PC-3 (cell line): ENCODE measurements around the gene USP14.
"Not testable (repeated sequence)": the region's sequence is repeated elsewhere in the genome, so short reads cannot be mapped to it uniquely, and the experiment has no call there.

ENCODE experiments used
- EZH2 ChIP-seq: fragments of 300-600 bp; sonication (generic); IDR thresholded peaks from one replicate; pipeline ENCODE4 v1.6.1; 2017; ENCODE audit warnings: antibody characterized with exemption, mild to moderate bottlenecking, low read length; ENCODE audit not compliant: unreplicated experiment
- EZH2phosphoT487 ChIP-seq: fragments of 300-600 bp; sonication (generic); IDR thresholded peaks from 2 replicates; pipeline ENCODE4 v1.6.1; 2018; ENCODE audit warnings: mild to moderate bottlenecking, antibody characterized with exemption, low read length, borderline replicate concordance
- TF ChIP-seq, protein P1 (sequence below): fragments of 300-600 bp; sonication (generic); conservative IDR thresholded peaks from 2 replicates; pipeline ENCODE4 v1.5.1; 2017; ENCODE audit warnings: antibody characterized with exemption, low read depth, mild to moderate bottlenecking, low read length

DNA sequence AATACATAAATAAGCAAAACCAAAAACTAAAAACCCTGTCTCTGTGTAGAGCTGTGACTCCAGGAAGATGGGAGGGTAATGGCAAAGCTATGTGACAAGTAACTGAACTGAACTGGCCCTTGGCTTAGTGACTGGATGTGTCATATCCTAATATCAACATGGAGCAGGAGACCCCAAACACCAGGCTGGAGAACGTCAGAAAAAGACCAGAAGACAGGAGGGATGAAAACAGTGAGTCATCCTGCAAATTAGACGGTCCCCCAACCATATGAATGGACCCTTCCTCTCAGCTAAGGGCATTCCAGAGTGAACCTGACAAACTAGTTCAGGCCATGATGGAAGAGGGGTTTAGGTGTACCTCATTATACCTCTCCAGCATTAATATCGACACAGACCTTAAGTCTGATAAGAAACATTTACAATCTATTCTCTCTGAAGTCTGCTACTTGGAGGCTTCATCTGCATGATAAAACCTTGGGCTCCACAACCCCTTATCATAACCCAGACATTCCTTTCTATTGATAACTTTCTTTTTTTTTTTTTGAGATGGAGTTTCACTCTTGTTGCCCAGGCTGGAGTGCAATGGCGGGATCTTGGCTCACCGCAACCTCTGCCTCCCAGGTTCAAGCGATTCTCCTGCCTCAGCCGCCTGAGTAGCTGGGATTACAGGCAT lies 15.6 kb upstream of the USP14 start:
- TF ChIP-seq, protein P1, sequence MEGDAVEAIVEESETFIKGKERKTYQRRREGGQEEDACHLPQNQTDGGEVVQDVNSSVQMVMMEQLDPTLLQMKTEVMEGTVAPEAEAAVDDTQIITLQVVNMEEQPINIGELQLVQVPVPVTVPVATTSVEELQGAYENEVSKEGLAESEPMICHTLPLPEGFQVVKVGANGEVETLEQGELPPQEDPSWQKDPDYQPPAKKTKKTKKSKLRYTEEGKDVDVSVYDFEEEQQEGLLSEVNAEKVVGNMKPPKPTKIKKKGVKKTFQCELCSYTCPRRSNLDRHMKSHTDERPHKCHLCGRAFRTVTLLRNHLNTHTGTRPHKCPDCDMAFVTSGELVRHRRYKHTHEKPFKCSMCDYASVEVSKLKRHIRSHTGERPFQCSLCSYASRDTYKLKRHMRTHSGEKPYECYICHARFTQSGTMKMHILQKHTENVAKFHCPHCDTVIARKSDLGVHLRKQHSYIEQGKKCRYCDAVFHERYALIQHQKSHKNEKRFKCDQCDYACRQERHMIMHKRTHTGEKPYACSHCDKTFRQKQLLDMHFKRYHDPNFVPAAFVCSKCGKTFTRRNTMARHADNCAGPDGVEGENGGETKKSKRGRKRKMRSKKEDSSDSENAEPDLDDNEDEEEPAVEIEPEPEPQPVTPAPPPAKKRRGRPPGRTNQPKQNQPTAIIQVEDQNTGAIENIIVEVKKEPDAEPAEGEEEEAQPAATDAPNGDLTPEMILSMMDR, result not testable (repeated sequence)
- TF ChIP-seq EZH2phosphoT487, EZH2: not testable (repeated sequence)
